NCI-H1417 treated with DMSO at 0.1 percent for 48 hours (cell line): ENCODE data around the gene STK32C.
"Not testable (repeated sequence)": the region's sequence is repeated elsewhere in the genome, so short reads cannot be mapped to it uniquely, and the experiment has no call there.

Experiments used
- DNase-seq: peaks from one replicate; lab custom pipeline; 2025; lab: John Stamatoyannopoulos, UW

Gene STK32C

GRCh38 chr10:132281915-132282666, 25.7 kb downstream of the STK32C start:
- no peak for DNase-seq

- no peak for DNase-seq
These were observed 27.1 kb downstream of the STK32C start for GRCh38 chr10:132280646-132281074.

DNA sequence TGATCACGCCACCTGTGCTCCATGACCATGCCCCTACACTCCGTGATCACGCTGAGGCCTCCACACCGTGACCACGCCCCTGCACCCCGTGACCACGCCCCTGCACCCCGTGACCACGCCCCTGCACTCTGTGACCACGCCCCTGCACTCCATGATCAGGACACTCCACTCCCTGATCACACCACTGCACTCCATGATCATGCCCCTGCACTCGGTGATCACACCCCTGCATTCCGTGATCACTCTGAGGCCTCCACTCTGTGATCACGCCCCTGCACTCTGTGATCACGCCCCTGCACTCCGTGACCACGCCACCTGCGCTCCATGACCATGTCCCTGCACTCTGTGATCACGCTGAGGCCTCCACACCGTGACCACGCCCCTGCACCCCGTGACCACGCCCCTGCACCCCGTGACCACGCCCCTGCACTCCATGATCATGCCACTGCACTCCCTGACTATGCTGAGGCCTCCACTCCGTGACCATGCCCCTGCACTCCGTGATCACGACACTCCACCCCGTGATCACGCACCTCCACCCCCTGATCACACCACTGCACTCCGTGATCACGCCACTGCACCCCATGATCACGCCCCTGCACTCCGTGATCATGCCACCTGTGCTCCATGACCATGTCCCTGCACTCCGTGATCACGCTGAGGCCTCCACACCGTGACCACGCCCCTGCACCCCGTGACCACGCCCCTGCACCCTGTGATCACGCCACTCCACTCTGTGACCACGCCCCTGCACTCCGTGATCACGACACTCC, 27.7 kb downstream of the STK32C start:
- no peak for DNase-seq

DNA sequence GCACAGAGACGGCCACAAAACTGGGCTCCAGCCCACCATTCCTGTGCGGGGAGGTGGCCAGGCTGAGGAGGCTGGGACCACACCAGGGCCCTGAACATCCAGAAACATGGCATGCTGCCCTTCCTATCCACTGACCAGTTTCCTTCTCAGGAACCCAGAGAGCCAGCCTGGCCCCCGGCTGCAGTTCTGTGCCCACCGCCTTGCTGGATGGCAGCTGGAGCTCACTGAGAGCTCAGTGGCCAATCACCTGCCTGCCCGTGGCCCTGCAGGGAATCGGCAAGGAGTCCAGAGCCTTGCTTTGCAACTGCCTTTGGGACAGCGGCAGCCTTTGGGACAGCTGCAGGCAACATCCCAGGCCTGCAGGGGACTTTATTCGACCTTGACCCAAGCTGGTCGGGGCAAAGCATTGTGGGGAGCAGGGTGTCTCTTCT, 30.4 kb downstream of the STK32C start:
- DNase-seq, result no peak

DNA sequence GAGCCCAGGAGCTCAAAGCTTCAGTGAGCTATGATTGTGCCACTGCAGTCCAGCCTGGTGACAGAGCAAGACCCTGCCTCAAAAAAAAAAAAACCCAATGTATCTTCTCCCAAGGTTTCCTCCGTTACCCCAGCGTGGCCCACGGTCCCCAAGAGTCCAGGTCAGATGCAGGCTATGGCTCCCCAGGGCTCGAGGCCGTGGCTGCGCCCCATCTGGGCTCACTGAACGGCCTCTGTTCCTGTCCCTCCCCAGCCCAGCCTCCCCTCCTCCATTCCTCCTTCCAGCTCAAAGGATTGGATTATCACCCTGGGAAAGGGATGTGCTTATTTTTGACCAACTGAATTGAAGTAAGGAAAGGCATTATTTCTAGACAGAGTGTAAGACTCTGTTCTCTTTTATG, 31.0 kb downstream of the STK32C start:
- DNase-seq, result no peak

DNA sequence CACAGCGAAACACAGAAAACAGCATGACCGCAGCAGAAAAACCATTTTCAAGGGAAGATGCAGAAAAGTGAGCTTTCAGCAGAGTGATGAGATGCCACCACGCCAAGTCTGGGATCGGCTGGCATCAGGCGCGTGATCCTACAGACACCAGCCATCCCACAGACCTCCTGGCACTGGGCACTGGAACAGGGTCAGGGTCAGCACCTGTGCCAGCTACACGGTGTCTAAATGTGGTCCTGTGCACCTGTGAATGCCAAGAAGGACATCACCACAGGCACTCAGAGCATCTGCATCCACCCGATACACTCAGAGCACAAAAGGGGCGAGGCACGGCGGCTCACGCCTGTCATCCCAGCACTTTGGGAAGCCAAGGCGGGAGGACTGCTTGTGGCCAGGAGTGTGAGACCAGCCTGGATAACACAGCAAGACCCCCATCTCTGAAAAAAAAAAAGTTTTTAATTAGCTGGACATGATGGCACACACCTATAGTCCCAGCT, 31.5 kb downstream of the STK32C start:
- no peak for DNase-seq

DNA sequence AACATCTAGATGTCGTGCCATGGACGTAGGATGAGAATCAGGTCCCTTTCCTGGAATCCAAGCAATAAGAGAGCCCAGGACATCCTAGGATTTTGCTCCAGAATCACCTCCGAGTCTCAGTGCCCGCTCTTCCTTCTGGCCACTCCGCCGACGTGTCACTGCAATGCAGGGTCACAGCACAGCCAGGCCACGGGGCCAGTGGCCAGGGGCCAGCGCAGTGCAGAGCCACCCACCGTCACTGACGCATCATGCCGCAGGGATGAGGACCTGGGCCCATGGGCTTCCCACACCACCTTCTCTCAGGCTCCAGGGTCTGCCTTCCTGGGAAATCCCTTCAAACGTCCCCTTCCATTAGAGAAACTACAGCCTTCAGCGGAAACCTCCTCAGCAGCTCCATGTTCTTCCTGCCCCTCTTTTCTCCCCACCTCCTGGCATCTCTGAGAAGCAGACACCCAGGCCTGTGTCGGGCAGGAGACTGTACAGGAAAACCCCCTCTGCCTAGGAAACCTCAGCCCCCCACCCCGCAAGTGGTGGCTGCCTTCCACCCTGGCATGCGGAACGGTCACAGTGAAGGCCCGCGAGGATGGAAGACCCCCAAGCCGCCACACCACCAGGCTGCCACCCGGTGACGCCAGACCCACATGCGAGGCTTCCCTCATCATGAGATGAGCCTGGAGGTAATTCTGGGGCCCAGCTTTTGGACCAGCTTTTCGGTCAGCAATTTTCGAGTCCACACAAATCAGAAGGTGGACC, 32.1 kb downstream of the STK32C start:
- no peak for DNase-seq

- DNase-seq, result no peak
These were observed 32.8 kb downstream of the STK32C start for GRCh38 chr10:132274986-132275385.

GRCh38 chr10:132274581-132274980, 33.2 kb downstream of the STK32C start:
- no peak for DNase-seq

GRCh38 chr10:132273966-132274365, 33.8 kb downstream of the STK32C start:
- DNase-seq, result no peak

DNA sequence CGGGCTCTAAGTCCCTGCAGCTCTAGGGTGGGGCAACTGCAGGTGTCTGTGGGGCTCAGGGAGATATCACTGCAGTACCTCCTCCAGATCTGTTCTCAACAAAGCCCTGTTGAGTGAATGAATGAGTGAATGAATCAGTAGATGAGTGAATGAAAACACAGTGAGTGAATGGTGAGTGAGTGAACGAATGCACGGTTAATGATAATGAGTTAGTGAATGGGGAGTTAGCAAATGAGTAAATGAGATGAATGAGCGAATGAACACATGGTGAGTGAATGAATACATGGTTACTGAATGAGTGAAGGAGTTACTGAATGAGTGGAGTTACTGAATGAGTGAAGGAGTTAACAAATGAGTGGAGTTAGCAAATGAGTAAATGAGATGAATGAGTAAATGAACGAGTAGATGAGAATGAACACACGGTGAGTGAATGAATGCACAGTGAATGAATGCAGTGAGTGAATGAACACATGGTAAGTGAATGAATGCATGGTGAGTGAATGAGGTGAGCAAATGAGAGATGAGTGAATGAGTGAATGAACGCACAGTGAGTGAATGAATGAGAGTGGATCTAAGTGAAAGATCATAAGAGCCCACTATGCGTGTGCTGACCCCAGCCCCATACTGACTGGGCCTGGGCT, 34.3 kb downstream of the STK32C start:
- DNase-seq, result no peak

- no peak for DNase-seq
These were observed 35.3 kb downstream of the STK32C start for GRCh38 chr10:132272231-132272971.

- DNase-seq, result no peak
These were observed 36.1 kb downstream of the STK32C start for GRCh38 chr10:132271458-132272230.

- no peak for DNase-seq
These were observed 36.9 kb downstream of the STK32C start for GRCh38 chr10:132270721-132271457.

DNA sequence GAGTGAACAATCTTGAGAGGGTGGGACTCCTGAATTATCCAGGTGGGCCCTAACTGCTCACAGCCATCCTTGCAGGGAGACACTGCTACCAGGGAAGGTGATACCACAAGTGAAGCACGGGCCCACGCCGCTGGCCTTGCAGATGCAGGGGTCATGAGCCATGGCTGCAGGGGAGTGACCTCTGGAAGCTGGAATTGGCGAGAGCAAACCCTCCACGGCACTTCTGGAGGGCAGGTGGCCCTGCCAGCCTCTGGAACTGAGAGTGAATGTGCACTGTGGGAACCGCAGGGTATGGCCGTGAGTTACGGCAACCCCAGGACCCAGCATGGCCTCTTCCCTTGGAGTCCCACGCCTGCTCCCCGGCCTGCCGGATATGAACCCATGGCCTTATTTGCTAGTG, 37.5 kb downstream of the STK32C start:
- no peak for DNase-seq

DNA sequence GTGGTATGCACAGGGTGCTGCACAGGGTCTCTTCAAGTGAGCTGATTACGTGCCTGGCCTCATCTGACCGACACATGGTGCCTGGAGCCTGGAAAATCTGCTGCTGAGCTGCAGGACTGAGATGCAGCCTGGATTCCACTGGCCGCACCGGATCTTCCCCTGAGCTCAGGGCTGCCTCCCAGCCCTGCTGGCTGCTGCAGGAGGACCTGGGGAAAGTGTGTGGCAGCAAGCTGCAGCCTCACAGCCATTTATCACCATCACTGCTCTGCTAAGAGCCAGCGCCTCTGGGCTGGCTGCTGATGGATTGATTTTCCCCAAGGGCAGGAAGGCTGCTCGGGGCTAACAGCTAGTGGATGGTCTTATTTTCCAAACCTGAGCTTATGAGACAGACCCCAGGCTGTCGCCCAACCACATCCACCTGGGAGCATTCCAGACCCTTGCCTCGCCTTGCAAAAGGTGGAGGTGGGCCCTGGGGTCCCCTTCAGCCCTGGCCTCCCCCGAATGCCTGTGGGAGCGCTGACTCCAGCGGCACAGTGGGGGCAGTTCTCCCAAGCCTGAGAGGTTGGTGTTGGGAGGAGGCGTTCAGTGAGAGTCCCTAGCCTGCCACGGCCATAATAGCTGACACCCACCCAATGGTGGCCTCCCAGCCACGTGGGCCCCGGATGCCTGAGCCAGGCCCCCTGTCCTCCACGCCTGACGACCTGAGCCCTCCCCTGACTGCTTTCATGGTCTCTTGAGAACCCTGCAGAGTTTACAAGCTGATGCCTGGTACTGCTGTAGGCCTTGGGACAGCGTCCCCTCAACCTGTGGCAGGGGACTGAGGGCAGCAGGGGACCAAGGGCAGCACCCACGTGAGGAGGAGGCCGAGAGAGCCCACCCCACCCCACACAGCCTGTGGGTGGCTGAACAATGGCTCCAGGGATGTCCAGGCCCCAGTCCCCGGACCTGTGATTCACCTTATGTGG, 38.2 kb downstream of the STK32C start:
- no peak for DNase-seq

DNA sequence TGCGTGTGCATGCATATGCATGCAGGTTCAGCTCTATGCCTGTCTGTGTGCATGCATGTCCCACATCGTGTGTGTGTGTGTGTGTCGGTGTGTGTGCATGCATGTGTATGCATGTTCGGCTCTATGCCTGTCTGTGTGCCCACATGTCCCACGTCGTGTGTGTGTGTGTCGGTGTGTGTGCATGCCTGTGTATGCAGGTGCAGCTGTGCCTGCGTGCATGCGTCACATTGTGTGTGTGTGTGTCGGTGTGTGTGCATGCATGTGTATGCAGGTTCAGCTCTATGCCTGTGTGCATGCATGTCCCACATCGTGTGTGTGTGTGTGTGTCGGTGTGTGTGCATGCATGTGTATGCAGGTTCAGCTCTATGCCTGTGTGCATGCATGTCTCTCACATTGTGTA, 39.8 kb downstream of the STK32C start:
- DNase-seq, result not testable (repeated sequence)

DNA sequence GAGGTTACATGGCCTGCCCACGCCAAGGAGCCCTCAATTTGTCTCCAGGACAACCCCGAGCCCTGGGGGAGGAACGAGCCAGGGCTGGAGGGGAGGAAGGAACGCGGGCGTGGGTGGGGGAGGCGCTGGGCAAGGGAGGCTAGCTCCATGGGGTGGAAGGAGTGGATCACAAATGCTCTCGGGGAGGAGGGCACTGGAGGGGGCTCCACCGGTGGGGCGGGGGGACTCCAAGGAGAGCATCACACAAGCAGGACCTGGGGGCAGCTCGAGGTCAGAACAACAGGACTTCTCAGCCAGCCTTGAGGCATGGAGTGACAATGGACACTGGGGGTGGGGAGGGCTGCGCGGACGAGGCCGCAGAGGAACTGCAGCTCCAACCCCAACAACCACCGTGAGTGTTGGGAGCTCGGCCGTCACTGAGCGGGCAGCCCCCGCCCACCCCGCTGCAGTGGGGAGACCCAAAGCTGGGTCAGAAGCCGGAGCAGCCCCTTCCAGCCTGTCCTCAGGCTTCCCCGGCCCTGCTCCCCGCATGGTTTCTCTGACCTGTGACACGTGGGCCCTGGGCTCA, 41.1 kb downstream of the STK32C start:
- DNase-seq, result peak; percentile 43
